Breast epithelium (tissue), 3 donors: ENCODE measurements around the gene ZNF787.

Source experiments
- CTCF ChIP-seq, 3 donors: fragments of 450-650 bp; IDR thresholded peaks; one replicate each; pipeline ENCODE4 v1.5.1; 2016 to 2017; ENCODE audit warnings: antibody characterized with exemption in 3 of 3, mild to moderate bottlenecking in 3 of 3, moderate library complexity in 3 of 3
- POLR2A ChIP-seq: fragments of 450-650 bp; IDR thresholded peaks from one replicate; pipeline ENCODE4 v1.6.1; 2016; ENCODE audit warnings: antibody characterized with exemption, mild to moderate bottlenecking, moderate library complexity
- POLR2AphosphoS5 ChIP-seq, 3 donors: sonication (generic); formaldehyde crosslinking; IDR thresholded peaks; one replicate each; pipeline ENCODE4 v1.6.1; 2017; ENCODE audit warnings: antibody characterized with exemption in 3 of 3

DNA sequence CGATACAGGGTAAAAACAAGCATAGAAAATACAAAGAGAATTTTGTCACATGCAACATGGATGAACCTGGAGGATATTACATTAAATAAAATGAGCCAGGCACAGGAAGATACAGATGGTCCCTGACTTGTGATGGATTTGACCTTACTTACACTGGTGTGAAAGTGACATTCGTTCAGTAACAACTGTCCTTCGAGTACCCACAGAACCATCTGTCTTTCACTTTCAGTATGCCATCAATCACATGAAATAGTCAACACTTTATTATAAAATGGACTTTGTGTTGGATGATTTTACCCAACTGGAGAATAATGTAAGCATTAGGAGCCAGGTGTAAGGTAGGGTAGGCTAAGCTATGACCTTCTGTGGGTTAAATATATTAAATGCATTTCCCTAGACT lies 51.5 kb downstream of the ZNF787 start:
- TF ChIP-seq CTCF (IDR thresholded peaks at IDR 0.05) (no peak), POLR2AphosphoS5 (IDR thresholded peaks at IDR 0.05) (no peak), POLR2A (no peak)
